HepG2 (cell line): ENCODE data around the gene RAB39A. TPM values are rescaled to one million over a fixed set of nuclear protein-coding genes. Genes with fewer than 3 reads are reported as not detected.

Experiments used
- ETV6 ChIP-seq: sonication (generic); formaldehyde crosslinking; conservative IDR thresholded peaks from 2 replicates; pipeline ENCODE4 v1.4.0; 2020; ENCODE audit warnings: missing genetic modification reagents
- HOXD1 ChIP-seq: sonication (generic); formaldehyde crosslinking; IDR thresholded peaks from 2 replicates; pipeline ENCODE4 v1.5.0; 2020; ENCODE audit warnings: missing genetic modification reagents
- ZNF124 ChIP-seq: sonication (generic); formaldehyde crosslinking; IDR thresholded peaks from 2 replicates; pipeline ENCODE4 v1.4.0; 2020; ENCODE audit warnings: missing genetic modification reagents
- ZNF552 ChIP-seq: sonication (generic); formaldehyde crosslinking; IDR thresholded peaks from 2 replicates; pipeline ENCODE4 v1.9.0; 2022; ENCODE audit warnings: missing genetic modification reagents, mild to moderate bottlenecking, borderline replicate concordance
- ZNF644 ChIP-seq: IDR thresholded peaks from 2 replicates; pipeline ENCODE4 v1.6.1; 2016; ENCODE audit warnings: low read depth
- polyA plus RNA-seq, 8 experiments: library from polyadenylated mRNA; depleted of rRNA in 3 of 8; stranded (reverse) in 7 of 8; unstranded in 1 of 8; fragments of >200 nt; fragmentation: Illumina TruSeq in 4 of 8; extraction: Trizol in 4 of 8; gene quantifications; 2 replicates each; pipeline versions ENCODE4 v1.2.1 to v1.2.3, GENCODE V29; 2011 to 2016; ENCODE audit warnings: low read depth in 4 of 8, missing spikeins in 1 of 8, mixed read lengths in 1 of 8; ENCODE audit not compliant: insufficient read depth in 1 of 8
- total RNA-seq, 5 experiments: library from RNA; depleted of rRNA; stranded (reverse); fragments of >200 nt; fragmentation: Illumina TruSeq; extraction: Trizol; gene quantifications; 2 replicates each; pipeline ENCODE4 v1.2.3, GENCODE V29; 2016; ENCODE audit warnings: low read depth in 1 of 5
- TF ChIP-seq, protein P1 (sequence below): sonication (generic); formaldehyde crosslinking; IDR thresholded peaks from 2 replicates; pipeline ENCODE4 v1.5.0; 2020; ENCODE audit warnings: mild to moderate bottlenecking, missing genetic modification reagents
- TF ChIP-seq, protein P2 (sequence below): sonication (generic); formaldehyde crosslinking; IDR thresholded peaks from 2 replicates; pipeline ENCODE4 v1.9.0; 2022; ENCODE audit warnings: low read depth, missing genetic modification reagents
- TF ChIP-seq, protein P3 (sequence below), 2 experiments: sonication (generic) in 1 of 2; formaldehyde crosslinking in 1 of 2; IDR thresholded peaks; 2 replicates each; pipeline versions ENCODE4 v1.4.0 to v1.6.1; 2016 to 2020; ENCODE audit warnings: borderline replicate concordance in 1 of 2, low read depth in 1 of 2, mild to moderate bottlenecking in 1 of 2, missing genetic modification reagents in 1 of 2
- TF ChIP-seq, protein P4 (sequence below): IDR thresholded peaks from 2 replicates; pipeline ENCODE4 v1.6.1; 2016; ENCODE audit warnings: low read depth
- TF ChIP-seq, protein P5 (sequence below): sonication (generic); formaldehyde crosslinking; IDR thresholded peaks from 2 replicates; pipeline ENCODE4 v1.8.0; 2022; ENCODE audit warnings: missing genetic modification reagents, mild to moderate bottlenecking, inconsistent platforms, borderline replicate concordance

Gene RAB39A
- total and polyA plus RNA-seq, 2 of the 13 experiments (the other 11 are each of a cell fraction or from before 2014, with no cell fraction given), result not detected

DNA sequence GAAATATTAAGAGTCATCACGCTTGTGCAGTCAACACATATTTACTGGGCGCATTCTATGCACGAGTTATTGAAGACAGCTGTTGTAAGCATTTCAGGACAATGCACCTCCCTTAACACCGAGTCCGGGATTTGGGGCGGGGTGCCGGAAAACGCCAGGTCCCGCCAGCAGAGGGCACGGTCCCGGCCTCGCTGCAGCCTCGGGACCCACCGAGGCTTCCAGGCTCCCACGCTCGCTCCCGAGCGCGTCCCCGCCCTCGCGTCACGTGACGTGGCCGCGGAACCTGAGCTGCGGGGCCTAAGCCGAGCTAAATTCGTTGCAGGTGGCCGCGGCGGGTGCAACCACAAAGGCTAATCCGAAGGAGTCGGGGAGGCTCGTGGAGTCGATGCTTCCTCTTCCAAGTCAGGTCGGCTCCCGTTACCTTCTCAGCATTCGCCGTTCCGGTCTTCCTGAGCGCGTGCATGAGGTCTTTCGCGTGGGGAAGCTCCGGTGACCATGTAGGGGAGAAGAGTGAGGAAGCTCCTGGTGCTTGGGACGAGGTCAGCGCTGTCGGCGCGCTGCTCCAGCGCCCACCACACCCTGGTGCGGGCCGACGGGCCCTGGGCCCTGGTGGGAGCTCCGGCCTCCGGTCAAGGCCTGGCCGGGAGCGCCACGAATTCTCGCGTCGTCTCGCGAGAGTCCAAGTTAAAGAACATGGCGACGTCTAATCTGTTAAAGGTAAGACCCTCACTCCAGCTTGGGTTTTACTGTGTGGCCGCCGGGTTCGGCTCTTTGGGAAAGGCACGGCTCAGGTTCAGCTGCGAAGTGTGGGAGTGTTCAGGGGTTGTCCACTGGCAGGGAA lies 80.6 kb downstream of the RAB39A start, which contains the start of gene CUL5 (continued):
- TF ChIP-seq, protein P1, sequence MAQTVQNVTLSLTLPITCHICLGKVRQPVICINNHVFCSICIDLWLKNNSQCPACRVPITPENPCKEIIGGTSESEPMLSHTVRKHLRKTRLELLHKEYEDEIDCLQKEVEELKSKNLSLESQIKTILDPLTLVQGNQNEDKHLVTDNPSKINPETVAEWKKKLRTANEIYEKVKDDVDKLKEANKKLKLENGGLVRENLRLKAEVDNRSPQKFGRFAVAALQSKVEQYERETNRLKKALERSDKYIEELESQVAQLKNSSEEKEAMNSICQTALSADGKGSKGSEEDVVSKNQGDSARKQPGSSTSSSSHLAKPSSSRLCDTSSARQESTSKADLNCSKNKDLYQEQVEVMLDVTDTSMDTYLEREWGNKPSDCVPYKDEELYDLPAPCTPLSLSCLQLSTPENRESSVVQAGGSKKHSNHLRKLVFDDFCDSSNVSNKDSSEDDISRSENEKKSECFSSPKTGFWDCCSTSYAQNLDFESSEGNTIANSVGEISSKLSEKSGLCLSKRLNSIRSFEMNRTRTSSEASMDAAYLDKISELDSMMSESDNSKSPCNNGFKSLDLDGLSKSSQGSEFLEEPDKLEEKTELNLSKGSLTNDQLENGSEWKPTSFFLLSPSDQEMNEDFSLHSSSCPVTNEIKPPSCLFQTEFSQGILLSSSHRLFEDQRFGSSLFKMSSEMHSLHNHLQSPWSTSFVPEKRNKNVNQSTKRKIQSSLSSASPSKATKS (CRISPR knock-in tag), result no peak; the same call in 1 of the 2 replicates
- TF ChIP-seq ZNF552 (peak; percentile 14; the same call in 1 of the 2 replicates), ETV6 (no peak), HOXD1 (CRISPR knock-in tag) (peak; percentile 77), ZNF644 (no peak), ZNF124 (CRISPR knock-in tag) (peak; percentile 43; the same call in 1 of the 2 replicates)
- TF ChIP-seq, protein P2, sequence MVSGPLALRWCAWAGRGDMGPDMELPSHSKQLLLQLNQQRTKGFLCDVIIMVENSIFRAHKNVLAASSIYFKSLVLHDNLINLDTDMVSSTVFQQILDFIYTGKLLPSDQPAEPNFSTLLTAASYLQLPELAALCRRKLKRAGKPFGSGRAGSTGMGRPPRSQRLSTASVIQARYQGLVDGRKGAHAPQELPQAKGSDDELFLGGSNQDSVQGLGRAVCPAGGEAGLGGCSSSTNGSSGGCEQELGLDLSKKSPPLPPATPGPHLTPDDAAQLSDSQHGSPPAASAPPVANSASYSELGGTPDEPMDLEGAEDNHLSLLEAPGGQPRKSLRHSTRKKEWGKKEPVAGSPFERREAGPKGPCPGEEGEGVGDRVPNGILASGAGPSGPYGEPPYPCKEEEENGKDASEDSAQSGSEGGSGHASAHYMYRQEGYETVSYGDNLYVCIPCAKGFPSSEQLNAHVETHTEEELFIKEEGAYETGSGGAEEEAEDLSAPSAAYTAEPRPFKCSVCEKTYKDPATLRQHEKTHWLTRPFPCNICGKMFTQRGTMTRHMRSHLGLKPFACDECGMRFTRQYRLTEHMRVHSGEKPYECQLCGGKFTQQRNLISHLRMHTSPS (CRISPR knock-in tag), result no peak
- TF ChIP-seq, protein P3, sequence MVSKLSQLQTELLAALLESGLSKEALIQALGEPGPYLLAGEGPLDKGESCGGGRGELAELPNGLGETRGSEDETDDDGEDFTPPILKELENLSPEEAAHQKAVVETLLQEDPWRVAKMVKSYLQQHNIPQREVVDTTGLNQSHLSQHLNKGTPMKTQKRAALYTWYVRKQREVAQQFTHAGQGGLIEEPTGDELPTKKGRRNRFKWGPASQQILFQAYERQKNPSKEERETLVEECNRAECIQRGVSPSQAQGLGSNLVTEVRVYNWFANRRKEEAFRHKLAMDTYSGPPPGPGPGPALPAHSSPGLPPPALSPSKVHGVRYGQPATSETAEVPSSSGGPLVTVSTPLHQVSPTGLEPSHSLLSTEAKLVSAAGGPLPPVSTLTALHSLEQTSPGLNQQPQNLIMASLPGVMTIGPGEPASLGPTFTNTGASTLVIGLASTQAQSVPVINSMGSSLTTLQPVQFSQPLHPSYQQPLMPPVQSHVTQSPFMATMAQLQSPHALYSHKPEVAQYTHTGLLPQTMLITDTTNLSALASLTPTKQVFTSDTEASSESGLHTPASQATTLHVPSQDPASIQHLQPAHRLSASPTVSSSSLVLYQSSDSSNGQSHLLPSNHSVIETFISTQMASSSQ (IDR thresholded peaks at IDR 0.05; ENCODE audit: low read depth), result no peak
- TF ChIP-seq, protein P3 (CRISPR knock-in tag; IDR thresholded peaks at IDR 0.05; ENCODE audit: borderline replicate concordance), result peak; percentile 66; the same call in 1 of the 2 replicates
- TF ChIP-seq, protein P4, sequence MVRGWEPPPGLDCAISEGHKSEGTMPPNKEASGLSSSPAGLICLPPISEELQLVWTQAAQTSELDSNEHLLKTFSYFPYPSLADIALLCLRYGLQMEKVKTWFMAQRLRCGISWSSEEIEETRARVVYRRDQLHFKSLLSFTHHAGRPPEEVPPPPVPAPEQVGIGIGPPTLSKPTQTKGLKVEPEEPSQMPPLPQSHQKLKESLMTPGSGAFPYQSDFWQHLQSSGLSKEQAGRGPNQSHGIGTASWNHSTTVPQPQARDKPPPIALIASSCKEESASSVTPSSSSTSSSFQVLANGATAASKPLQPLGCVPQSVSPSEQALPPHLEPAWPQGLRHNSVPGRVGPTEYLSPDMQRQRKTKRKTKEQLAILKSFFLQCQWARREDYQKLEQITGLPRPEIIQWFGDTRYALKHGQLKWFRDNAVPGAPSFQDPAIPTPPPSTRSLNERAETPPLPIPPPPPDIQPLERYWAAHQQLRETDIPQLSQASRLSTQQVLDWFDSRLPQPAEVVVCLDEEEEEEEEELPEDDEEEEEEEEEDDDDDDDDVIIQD (CRISPR knock-in tag), result no peak
- TF ChIP-seq, protein P5, sequence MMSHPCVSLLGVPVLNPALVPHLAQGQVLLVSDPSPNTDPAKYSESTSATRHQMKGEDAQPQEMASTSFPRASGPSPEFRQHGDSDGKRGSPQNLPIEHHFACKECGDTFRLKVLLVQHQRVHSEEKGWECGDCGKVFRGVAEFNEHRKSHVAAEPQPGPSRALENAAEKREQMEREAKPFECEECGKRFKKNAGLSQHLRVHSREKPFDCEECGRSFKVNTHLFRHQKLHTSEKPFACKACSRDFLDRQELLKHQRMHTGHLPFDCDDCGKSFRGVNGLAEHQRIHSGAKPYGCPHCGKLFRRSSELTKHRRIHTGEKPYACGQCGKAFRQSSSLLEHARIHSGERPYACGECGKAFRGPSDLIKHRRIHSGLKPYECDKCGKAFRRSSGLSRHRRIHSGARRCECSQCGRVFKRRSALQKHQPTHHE, result no peak
